Bronchial epithelial cell (primary cell): ENCODE results near the gene IL34. TPM values are rescaled to one million over a fixed set of nuclear protein-coding genes. Genes with fewer than 3 reads are reported as not detected.

Experiments used
- DNase-seq: peaks from one replicate; pipeline ENCODE4 v3.0.0-alpha.2; 2010; ENCODE audit warnings: low read depth
- FAIRE-seq: peaks from 2 replicates; lab custom pipeline; 2011; peaks lifted over from hg19 to GRCh38; lab: Jason Lieb, UNC
- H3K27me3 ChIP-seq: 2 replicates; pipeline ENCODE4 v1.5.1; 2011; ENCODE audit warnings: low read length; ENCODE audit not compliant: control insufficient read depth, insufficient read depth
- H3K36me3 ChIP-seq: 2 replicates; pipeline ENCODE4 v1.5.1; 2011; ENCODE audit warnings: low read length; ENCODE audit not compliant: control insufficient read depth, insufficient read depth
- H3K4me3 ChIP-seq: 2 replicates; pipeline ENCODE4 v1.5.1; 2011; ENCODE audit warnings: mild to moderate bottlenecking, low read depth, low read length, control low read depth
- CTCF ChIP-seq: IDR thresholded peaks from 2 replicates; pipeline ENCODE4 v1.5.1; 2011; ENCODE audit warnings: mild to moderate bottlenecking, moderate library complexity, low read length, control low read depth, inconsistent platforms; ENCODE audit not compliant: insufficient read depth, severe bottlenecking
- total RNA-seq: library from RNA; depleted of rRNA; stranded (reverse); fragments of >200 nt; gene quantifications from 2 replicates; pipeline ENCODE4 v1.2.1, GENCODE V29; 2014

Gene IL34
- total RNA-seq, 1 donor from 2014 or later: 0.26 TPM

GRCh38 chr16:70662991-70663523, 16.7 kb downstream of the IL34 start:
- Histone ChIP-seq H3K4me3 (no peak overlapping the region), H3K36me3 (peaks cover 23% of the 10 kb centered on the region), H3K27me3 (no peaks in the 10 kb centered on the region)
- no peak for DNase-seq
- TF ChIP-seq CTCF: no peak
- no peak for FAIRE-seq

GRCh38 chr16:70663524-70664324, 17.4 kb downstream of the IL34 start:
- peaks cover 27% of the 10 kb centered on the region for H3K36me3 ChIP-seq
- FAIRE-seq: no peak

GRCh38 chr16:70664325-70665112, 18.2 kb downstream of the IL34 start:
- TF ChIP-seq CTCF: no peak
- Histone ChIP-seq H3K36me3 (peaks cover 28% of the 10 kb centered on the region), H3K4me3 (no peak overlapping the region), H3K27me3 (no peaks in the 10 kb centered on the region)
- no peak for FAIRE-seq
- DNase-seq: no peak

More at GRCh38 chr16:70663524-70664324, 17.4 kb downstream of the IL34 start:
- no peak for DNase-seq
- no peak overlapping the region for H3K4me3 ChIP-seq
- no peak for TF ChIP-seq CTCF
- H3K27me3 ChIP-seq: no peaks in the 10 kb centered on the region

GRCh38 chr16:70665113-70665694, 18.8 kb downstream of the IL34 start:
- no peak for TF ChIP-seq CTCF
- Histone ChIP-seq H3K36me3 (peaks cover 30% of the 10 kb centered on the region), H3K27me3 (no peaks in the 10 kb centered on the region), H3K4me3 (no peak overlapping the region)
- no peak for DNase-seq
- no peak for FAIRE-seq

- DNase-seq: no peak
- H3K36me3 ChIP-seq: peaks cover 32% of the 10 kb centered on the region
- TF ChIP-seq CTCF: no peak
- no peaks in the 10 kb centered on the region for H3K27me3 ChIP-seq
- no peak overlapping the region for H3K4me3 ChIP-seq
- peak; percentile 40 for FAIRE-seq
Observed at GRCh38 chr16:70665806-70666735, 19.7 kb downstream of the IL34 start.
